Hepatic stellate cell (primary cell): ENCODE results near the gene KMT5B.
A peak's percentile ranks its signal among the peaks of the same experiment; 100 is the strongest.

Experiments used
- DNase-seq: peaks from one replicate; pipeline ENCODE4 v3.0.0; 2011; ENCODE audit warnings: low spot score

The KMT5B gene

GRCh38 chr11:68145120-68145866 is 67.8 kb downstream of the KMT5B start:
- no peak for DNase-seq

- no peak for DNase-seq
Observed at GRCh38 chr11:68143310-68143689, 69.8 kb downstream of the KMT5B start.

- no peak for DNase-seq
Observed at GRCh38 chr11:68142441-68143309, 70.4 kb downstream of the KMT5B start.

- no peak for DNase-seq
Observed at GRCh38 chr11:68142028-68142412, 71.1 kb downstream of the KMT5B start.

GRCh38 chr11:68141246-68142027 is 71.7 kb downstream of the KMT5B start:
- DNase-seq, result no peak

GRCh38 chr11:68140496-68141245 is 72.4 kb downstream of the KMT5B start:
- DNase-seq, result no peak

- DNase-seq, result no peak
Observed at GRCh38 chr11:68138237-68138636, 74.9 kb downstream of the KMT5B start.

- no peak for DNase-seq
Observed at GRCh38 chr11:68137833-68138232, 75.3 kb downstream of the KMT5B start.

- DNase-seq, result no peak
Observed at GRCh38 chr11:68136866-68137265, 76.2 kb downstream of the KMT5B start.

- DNase-seq, result no peak
Observed at GRCh38 chr11:68135161-68135560, 77.9 kb downstream of the KMT5B start.

GRCh38 chr11:68133761-68134160 is 79.3 kb downstream of the KMT5B start:
- no peak for DNase-seq

GRCh38 chr11:68130121-68130520 is 83.0 kb downstream of the KMT5B start:
- DNase-seq, result no peak

GRCh38 chr11:68128682-68129327 is 84.3 kb downstream of the KMT5B start:
- peak; percentile 57 for DNase-seq

GRCh38 chr11:68127714-68128681 is 85.1 kb downstream of the KMT5B start:
- peak; percentile 47 for DNase-seq

- DNase-seq, result no peak
Observed at GRCh38 chr11:68125164-68125563, 87.9 kb downstream of the KMT5B start.

GRCh38 chr11:68122936-68123539 is 90.1 kb downstream of the KMT5B start:
- no peak for DNase-seq

GRCh38 chr11:68121067-68121899 is 91.8 kb downstream of the KMT5B start, which contains the start of gene CHKA:
Gene CHKA (minus strand): TSS chr11:68121388. CDS start chr11:68121177, 211 bp downstream.
- peak; percentile 96 for DNase-seq

- no peak for DNase-seq
Observed at GRCh38 chr11:68120273-68121066, 92.6 kb downstream of the KMT5B start.
